DOHH2 (cell line): ENCODE results near the gene MCCC1.
"Not testable (repeated sequence)": the region's sequence is repeated elsewhere in the genome, so short reads cannot be mapped to it uniquely, and the experiment has no call there.

Experiments
- CTCF ChIP-seq: fragments of 200-600 bp; sonication (generic); IDR thresholded peaks from one replicate; pipeline ENCODE4 v1.5.1; 2014; ENCODE audit warnings: antibody characterized with exemption, mild to moderate bottlenecking, low read depth, low read length; ENCODE audit not compliant: poor library complexity, severe bottlenecking
- EZH2phosphoT487 ChIP-seq: fragments of 200-600 bp; sonication (generic); IDR thresholded peaks from 2 replicates; pipeline ENCODE4 v1.6.1; 2017; ENCODE audit warnings: borderline replicate concordance, mild to moderate bottlenecking, antibody characterized with exemption, low read length, moderate library complexity, mixed read lengths

- TF ChIP-seq CTCF, EZH2phosphoT487: not testable (repeated sequence)
Measured at GRCh38 chr3:183109847-183110246, 10.6 kb upstream of the MCCC1 start.
